Measurements from ENCODE around the gene FAM187B.

GRCh38 chr19:35257113-35257461 is 28.5 kb upstream of the FAM187B start:
- TF ChIP-seq, protein P1, sequence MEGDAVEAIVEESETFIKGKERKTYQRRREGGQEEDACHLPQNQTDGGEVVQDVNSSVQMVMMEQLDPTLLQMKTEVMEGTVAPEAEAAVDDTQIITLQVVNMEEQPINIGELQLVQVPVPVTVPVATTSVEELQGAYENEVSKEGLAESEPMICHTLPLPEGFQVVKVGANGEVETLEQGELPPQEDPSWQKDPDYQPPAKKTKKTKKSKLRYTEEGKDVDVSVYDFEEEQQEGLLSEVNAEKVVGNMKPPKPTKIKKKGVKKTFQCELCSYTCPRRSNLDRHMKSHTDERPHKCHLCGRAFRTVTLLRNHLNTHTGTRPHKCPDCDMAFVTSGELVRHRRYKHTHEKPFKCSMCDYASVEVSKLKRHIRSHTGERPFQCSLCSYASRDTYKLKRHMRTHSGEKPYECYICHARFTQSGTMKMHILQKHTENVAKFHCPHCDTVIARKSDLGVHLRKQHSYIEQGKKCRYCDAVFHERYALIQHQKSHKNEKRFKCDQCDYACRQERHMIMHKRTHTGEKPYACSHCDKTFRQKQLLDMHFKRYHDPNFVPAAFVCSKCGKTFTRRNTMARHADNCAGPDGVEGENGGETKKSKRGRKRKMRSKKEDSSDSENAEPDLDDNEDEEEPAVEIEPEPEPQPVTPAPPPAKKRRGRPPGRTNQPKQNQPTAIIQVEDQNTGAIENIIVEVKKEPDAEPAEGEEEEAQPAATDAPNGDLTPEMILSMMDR (IDR thresholded peaks at IDR 0.05; ENCODE audit: poor library complexity): no peak
- TF ChIP-seq EZH2phosphoT487 (IDR thresholded peaks at IDR 0.05; ENCODE audit: low read depth, severe bottlenecking, unreplicated experiment) (no peak), EZH2 (IDR thresholded peaks at IDR 0.05; ENCODE audit: borderline replicate concordance) (no peak)

Measured in hepatocyte (in vitro differentiated cells).